GM12865 (cell line): ENCODE data around the gene ZNF335.

Source experiments
- DNase-seq: peaks from one replicate; pipeline ENCODE4 v3.0.0; 2010; ENCODE audit warnings: low read depth
- H3K4me3 ChIP-seq: 2 replicates; pipeline ENCODE4 v1.5.1; 2011; ENCODE audit warnings: mild to moderate bottlenecking, low read depth, low read length, control low read depth
- CTCF ChIP-seq: IDR thresholded peaks from 2 replicates; pipeline ENCODE4 v1.5.1; 2011; ENCODE audit warnings: low read length, control low read depth, low read depth, inconsistent platforms; ENCODE audit not compliant: insufficient read depth; ENCODE audit errors: missing control alignments

Gene ZNF335

GRCh38 chr20:45918779-45919537, 53.0 kb downstream of the ZNF335 start:
- no peak overlapping the region for H3K4me3 ChIP-seq
- DNase-seq = no peak
- TF ChIP-seq CTCF = no peak

- no peak overlapping the region for H3K4me3 ChIP-seq
- no peak for TF ChIP-seq CTCF
- DNase-seq = no peak
These were observed 53.7 kb downstream of the ZNF335 start for GRCh38 chr20:45918182-45918737.

GRCh38 chr20:45917790-45918141, 54.2 kb downstream of the ZNF335 start:
- TF ChIP-seq CTCF = no peak
- no peak overlapping the region for H3K4me3 ChIP-seq
- no peak for DNase-seq

- peak; percentile 33 for DNase-seq
- no peak for TF ChIP-seq CTCF
- no peak overlapping the region for H3K4me3 ChIP-seq
These were observed 58.9 kb downstream of the ZNF335 start for GRCh38 chr20:45913116-45913515.

- H3K4me3 ChIP-seq = peak overlapping the region; percentile 45
- TF ChIP-seq CTCF = no peak
- no peak for DNase-seq
These were observed 59.7 kb downstream of the ZNF335 start for GRCh38 chr20:45912344-45912682.

- TF ChIP-seq CTCF = no peak
- DNase-seq = peak; percentile 41
- H3K4me3 ChIP-seq = peak within 1 kb of the TSS; percentile 45
These were observed 60.3 kb downstream of the ZNF335 start, which contains the start of gene PLTP for GRCh38 chr20:45911486-45912343. Gene PLTP (minus strand): TSS chr20:45912155. CDS start chr20:45911452, 703 bp downstream.
